Calu3 (cell line): ENCODE measurements around the gene CACNA1D. TPM values are rescaled to one million over a fixed set of nuclear protein-coding genes. Genes with fewer than 3 reads are reported as not detected.

Experiments
- BruUV-seq: library from RNA; stranded (reverse); fragments of 400-500 nt; replicated peaks from 2 replicates; lab custom pipeline; 2021; lab: Mats Ljungman, UMichigan
- CTCF ChIA-PET: fragments of 300-600 bp; sonication (Branson Sonifier 250); formaldehyde crosslinking; loops from one replicate; lab custom pipeline; 2022; ENCODE audit warnings: antibody characterized with exemption; lab: Charles Lee
- DNase-seq: peaks from one replicate; pipeline ENCODE4 v3.0.0; 2022
- H3K27ac Mint-ChIP-seq: one replicate; pipeline ENCODE4 v1.8.0; 2022; ENCODE audit warnings: mixed read lengths; ENCODE audit not compliant: unreplicated experiment
- H3K27me3 Mint-ChIP-seq: one replicate; pipeline ENCODE4 v1.8.0; 2022; ENCODE audit warnings: mixed read lengths; ENCODE audit not compliant: unreplicated experiment
- H3K36me3 Mint-ChIP-seq: one replicate; pipeline ENCODE4 v1.8.0; 2022; ENCODE audit warnings: mild to moderate bottlenecking, moderate library complexity, mixed read lengths; ENCODE audit not compliant: insufficient read depth, unreplicated experiment
- H3K4me1 Mint-ChIP-seq: one replicate; pipeline ENCODE4 v1.8.0; 2022; ENCODE audit warnings: mild to moderate bottlenecking, low read depth, mixed read lengths; ENCODE audit not compliant: unreplicated experiment
- H3K4me3 Mint-ChIP-seq: one replicate; pipeline ENCODE4 v1.8.0; 2022; ENCODE audit warnings: mild to moderate bottlenecking, low read depth, moderate library complexity, mixed read lengths; ENCODE audit not compliant: unreplicated experiment
- H3K9me3 Mint-ChIP-seq: one replicate; pipeline ENCODE4 v1.8.0; 2022; ENCODE audit warnings: low read depth, mixed read lengths; ENCODE audit not compliant: unreplicated experiment
- intact Hi-C: fragments of 100-400 bp; cut with micrococcal nuclease; formaldehyde crosslinking; loops from one replicate; pipeline ENCODE4 v1.10.0; 2022; ENCODE audit not compliant: unreplicated experiment
- total RNA-seq: library from RNA; stranded (reverse); gene quantifications from 2 replicates; pipeline ENCODE4 v1.2.3, GENCODE V29; 2022
- TF ChIP-seq, protein P1 (sequence below): fragments of 200-600 bp; IDR thresholded peaks from one replicate; pipeline ENCODE4 v1.8.0; 2022; ENCODE audit warnings: antibody characterized with exemption; ENCODE audit not compliant: unreplicated experiment

CACNA1D gene
- total RNA-seq, 1 experiment from 2014 or later: 48.3 TPM

DNA sequence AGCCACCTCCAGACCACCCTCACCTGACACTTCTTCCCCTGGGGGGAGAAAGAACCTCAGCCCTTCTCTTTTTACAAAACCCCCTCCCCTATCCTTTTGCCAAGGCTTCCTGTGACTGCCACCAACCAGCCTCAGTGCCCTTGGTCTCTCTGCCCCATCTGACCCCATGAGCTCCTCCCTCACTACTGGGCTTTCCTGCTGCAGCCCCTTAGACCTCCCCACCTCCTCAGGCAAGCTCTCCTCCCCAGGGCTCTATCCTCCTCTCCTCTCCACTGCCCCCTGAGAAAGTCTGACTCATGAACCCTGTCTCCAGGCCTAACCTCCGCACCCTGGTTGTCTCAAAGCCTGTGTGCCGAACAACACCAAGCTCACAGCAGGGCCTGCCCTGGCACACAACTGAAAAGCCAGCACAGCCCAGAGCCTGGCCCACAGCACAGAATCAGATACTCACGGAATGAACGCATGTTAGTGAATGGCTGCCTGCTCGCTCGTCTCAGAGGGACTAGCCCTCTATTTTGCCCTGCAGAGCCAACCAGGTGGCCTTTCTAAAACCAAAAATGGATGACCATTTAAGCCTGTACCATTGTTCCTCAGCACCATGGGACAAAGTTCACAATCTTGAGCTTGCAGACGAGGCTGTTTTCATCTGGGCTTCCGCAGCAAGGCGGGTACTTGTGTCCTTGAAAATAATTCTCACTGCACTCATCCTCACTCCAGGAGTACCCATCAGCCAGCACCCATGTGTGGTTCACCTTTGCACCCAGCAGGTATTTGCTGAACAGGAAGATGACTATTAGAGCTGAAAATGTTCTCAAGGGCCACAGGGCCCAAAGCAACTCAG, 350.1 kb downstream of the CACNA1D start:
- Mint-ChIP-seq H3K36me3 (peaks cover 32% of the 10 kb centered on the region), H3K4me3 (peak overlapping the region; percentile 59), H3K27me3 (no peaks in the 10 kb centered on the region), H3K4me1 (peaks cover 58% of the 10 kb centered on the region), H3K27ac (peak overlapping the region; percentile 83), H3K9me3 (no peaks in the 10 kb centered on the region)
- DNase-seq: peak; percentile 16
- intact Hi-C loops: no loop called here
- TF ChIP-seq, protein P1, sequence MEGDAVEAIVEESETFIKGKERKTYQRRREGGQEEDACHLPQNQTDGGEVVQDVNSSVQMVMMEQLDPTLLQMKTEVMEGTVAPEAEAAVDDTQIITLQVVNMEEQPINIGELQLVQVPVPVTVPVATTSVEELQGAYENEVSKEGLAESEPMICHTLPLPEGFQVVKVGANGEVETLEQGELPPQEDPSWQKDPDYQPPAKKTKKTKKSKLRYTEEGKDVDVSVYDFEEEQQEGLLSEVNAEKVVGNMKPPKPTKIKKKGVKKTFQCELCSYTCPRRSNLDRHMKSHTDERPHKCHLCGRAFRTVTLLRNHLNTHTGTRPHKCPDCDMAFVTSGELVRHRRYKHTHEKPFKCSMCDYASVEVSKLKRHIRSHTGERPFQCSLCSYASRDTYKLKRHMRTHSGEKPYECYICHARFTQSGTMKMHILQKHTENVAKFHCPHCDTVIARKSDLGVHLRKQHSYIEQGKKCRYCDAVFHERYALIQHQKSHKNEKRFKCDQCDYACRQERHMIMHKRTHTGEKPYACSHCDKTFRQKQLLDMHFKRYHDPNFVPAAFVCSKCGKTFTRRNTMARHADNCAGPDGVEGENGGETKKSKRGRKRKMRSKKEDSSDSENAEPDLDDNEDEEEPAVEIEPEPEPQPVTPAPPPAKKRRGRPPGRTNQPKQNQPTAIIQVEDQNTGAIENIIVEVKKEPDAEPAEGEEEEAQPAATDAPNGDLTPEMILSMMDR: no peak
- CTCF ChIA-PET: interaction anchor here (0.5 to 1.8 kb wide), 3 partner anchors 16 to 589 kb away, joined by 3 to 5 read pairs (median 4); partner anchors contain the start of genes SELENOK and TKT
- BruUV-seq: TSS peak; percentile 24

DNA sequence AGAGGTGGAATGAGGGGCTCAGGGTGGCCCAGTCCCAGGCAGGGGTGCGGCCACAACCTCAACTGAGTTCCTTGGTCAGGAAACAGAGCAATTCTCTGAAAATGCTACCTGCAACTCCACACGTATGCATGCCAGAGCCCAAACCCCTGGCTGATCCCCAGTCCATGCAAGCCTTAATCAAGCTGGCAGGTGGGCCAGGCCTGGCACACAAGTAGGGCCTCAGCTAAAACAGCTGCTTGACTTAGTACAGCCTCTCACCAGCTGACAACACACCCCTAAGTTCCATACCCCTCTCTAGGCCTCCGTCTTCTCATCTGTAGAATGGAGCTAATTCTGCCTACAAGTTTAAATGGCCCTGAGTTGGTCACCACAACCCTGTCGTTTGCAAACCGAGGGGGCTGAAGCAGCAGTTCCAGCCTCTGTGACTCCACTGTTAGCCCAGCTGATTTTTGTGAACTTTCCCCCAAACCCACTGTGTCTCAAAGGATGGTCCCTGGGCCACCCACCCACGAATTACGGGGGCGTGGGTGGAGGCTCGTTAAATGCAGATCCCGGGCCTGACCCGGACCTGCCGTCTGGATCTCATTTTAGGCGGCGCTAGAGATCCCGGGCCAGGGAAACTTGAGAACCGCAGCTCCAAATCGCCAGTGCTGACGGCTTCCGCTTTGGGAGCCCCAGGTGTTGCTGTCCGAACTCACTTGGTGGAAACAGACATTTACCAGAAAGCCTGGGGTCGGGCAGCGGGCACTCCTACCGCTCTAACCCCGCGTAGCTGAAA, 350.9 kb downstream of the CACNA1D start:
- no TSS peak for BruUV-seq
- CTCF ChIA-PET: interaction anchor here (1.8 kb wide), 1 partner anchor 46 kb away, joined by 5 read pairs; the partner anchor contains the start of gene SELENOK
- Mint-ChIP-seq H3K9me3 (no peaks in the 10 kb centered on the region), H3K27me3 (no peaks in the 10 kb centered on the region), H3K4me3 (peak overlapping the region; percentile 59), H3K27ac (peak overlapping the region; percentile 83), H3K36me3 (peaks cover 32% of the 10 kb centered on the region), H3K4me1 (peaks cover 52% of the 10 kb centered on the region)
- DNase-seq: peak; percentile 67
- TF ChIP-seq, protein P1: no peak
- intact Hi-C loops: no loop called here

DNA sequence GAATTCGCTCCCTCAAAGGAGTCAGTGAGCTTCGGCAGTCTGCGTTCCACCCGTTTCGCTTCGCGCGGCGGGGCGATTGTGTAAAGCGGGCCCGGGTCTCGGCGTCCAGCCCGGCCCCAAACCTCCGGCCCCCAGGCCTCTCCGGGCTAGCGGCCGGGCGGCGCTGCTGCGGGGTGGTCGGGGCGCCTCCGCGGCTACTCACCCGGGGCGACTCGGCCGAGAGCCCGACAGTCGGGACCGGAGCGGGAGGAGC, 351.4 kb downstream of the CACNA1D start:
- H3K4me1 Mint-ChIP-seq: peaks cover 52% of the 10 kb centered on the region
- no peak for DNase-seq
- H3K9me3 Mint-ChIP-seq: no peaks in the 10 kb centered on the region
- CTCF ChIA-PET: interaction anchor here (1.8 kb wide), 1 partner anchor 46 kb away, joined by 5 read pairs; the partner anchor contains the start of gene SELENOK
- BruUV-seq: no TSS peak
- no peaks in the 10 kb centered on the region for H3K27me3 Mint-ChIP-seq
- peak overlapping the region; percentile 59 for H3K4me3 Mint-ChIP-seq
- intact Hi-C loops: no loop called here
- peaks cover 32% of the 10 kb centered on the region for H3K36me3 Mint-ChIP-seq
- TF ChIP-seq, protein P1: no peak
- no peak overlapping the region for H3K27ac Mint-ChIP-seq

DNA sequence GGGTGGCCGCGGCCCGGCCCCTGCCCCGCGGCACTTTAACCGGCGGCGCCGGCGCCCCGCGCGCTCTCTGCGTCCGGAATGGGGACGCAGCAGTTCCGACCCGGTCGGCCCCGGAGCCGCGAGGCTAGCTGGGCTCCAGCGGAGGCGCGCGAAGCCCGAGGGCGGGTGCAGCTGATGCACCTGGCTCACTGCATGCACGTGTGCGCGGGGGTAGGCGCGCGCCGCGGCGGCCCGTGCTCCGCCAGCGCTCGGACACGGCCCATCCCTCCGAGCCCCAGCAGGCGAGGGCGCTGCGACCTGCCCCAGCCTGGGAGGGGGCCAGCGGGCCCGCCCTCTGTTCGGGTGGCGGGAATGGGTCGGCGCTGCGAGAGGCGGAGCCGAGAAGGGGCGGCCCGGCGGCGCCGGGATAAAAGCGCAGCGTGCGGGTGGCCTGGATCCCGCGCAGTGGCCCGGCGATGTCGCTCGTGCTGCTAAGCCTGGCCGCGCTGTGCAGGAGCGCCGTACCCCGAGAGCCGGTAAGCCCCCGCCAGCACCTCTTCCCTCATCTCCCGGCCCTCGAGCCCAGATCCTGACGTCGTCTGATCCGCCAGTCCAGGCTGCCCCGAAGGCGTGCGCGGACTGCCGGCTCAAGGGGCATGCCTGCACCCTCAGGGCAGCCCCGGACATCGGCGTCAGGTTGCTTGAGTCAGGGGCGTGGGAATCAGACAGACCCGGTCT, 351.9 kb downstream of the CACNA1D start, which contains the start of the genes CHDH and IL17RB:
Gene CHDH (minus strand): TSS at position 286 of the 717 bp plus-strand sequence. CDS start 22,411 bp downstream, outside the sequence.
Gene IL17RB (plus strand): TSS at position 435 of the 717 bp plus-strand sequence. CDS start 21 bp downstream, at position 456.
- TF ChIP-seq, protein P1: no peak
- Mint-ChIP-seq H3K4me3 (peak within 1 kb of the TSS; percentile 59), H3K9me3 (no peaks in the 10 kb centered on the region), H3K36me3 (peaks cover 32% of the 10 kb centered on the region), H3K27ac (peak within 1 kb of the TSS; percentile 83), H3K27me3 (no peaks in the 10 kb centered on the region), H3K4me1 (peaks cover 47% of the 10 kb centered on the region)
- CTCF ChIA-PET: interaction anchor here (1.8 kb wide), 1 partner anchor 45 kb away, joined by 5 read pairs; the partner anchor contains the start of gene SELENOK
- intact Hi-C loops: no loop called here
- no TSS peak for BruUV-seq
- DNase-seq: peak; percentile 85
